GM18867 (cell line): ENCODE results near the gene MOV10L1.

ENCODE experiments used
- ATAC-seq: cut with Tn5 transposase; IDR thresholded peaks from one replicate; pipeline ENCODE4 v1.9.1; 2021; ENCODE audit warnings: mild to moderate bottlenecking, moderate library complexity; ENCODE audit not compliant: unreplicated experiment

The MOV10L1 gene

GRCh38 chr22:50058906-50059880 lies 30.6 kb upstream of the MOV10L1 start:
- ATAC-seq, result no peak

- ATAC-seq, result no peak
Measured at GRCh38 chr22:50059881-50060262, 29.9 kb upstream of the MOV10L1 start.

- ATAC-seq, result no peak
Measured at GRCh38 chr22:50060441-50061140, 29.2 kb upstream of the MOV10L1 start.

GRCh38 chr22:50061141-50061823 lies 28.5 kb upstream of the MOV10L1 start:
- no peak for ATAC-seq

- ATAC-seq, result no peak
Measured at GRCh38 chr22:50061824-50062355, 27.9 kb upstream of the MOV10L1 start.

- no peak for ATAC-seq
Measured at GRCh38 chr22:50062509-50063135, 27.2 kb upstream of the MOV10L1 start.

- no peak for ATAC-seq
Measured at GRCh38 chr22:50063589-50064393, 26.0 kb upstream of the MOV10L1 start.

- ATAC-seq, result no peak
Measured at GRCh38 chr22:50064453-50064852, 25.4 kb upstream of the MOV10L1 start.

GRCh38 chr22:50067244-50067643 lies 22.6 kb upstream of the MOV10L1 start:
- ATAC-seq, result no peak

GRCh38 chr22:50068096-50068495 lies 21.7 kb upstream of the MOV10L1 start:
- no peak for ATAC-seq

- ATAC-seq, result no peak
Measured at GRCh38 chr22:50070366-50070765, 19.4 kb upstream of the MOV10L1 start.

- no peak for ATAC-seq
Measured at GRCh38 chr22:50071432-50072166, 18.2 kb upstream of the MOV10L1 start.

GRCh38 chr22:50072167-50072555 lies 17.6 kb upstream of the MOV10L1 start:
- no peak for ATAC-seq

- ATAC-seq, result no peak
Measured at GRCh38 chr22:50072714-50073538, 16.9 kb upstream of the MOV10L1 start.

GRCh38 chr22:50074056-50074455 lies 15.8 kb upstream of the MOV10L1 start:
- ATAC-seq, result no peak

- ATAC-seq, result no peak
Measured at GRCh38 chr22:50074551-50075530, 15.0 kb upstream of the MOV10L1 start.
